Measurements from ENCODE around the gene ABCD4.
"Not testable (repeated sequence)": the region's sequence is repeated elsewhere in the genome, so short reads cannot be mapped to it uniquely, and the experiment has no call there.

Gene ABCD4

DNA sequence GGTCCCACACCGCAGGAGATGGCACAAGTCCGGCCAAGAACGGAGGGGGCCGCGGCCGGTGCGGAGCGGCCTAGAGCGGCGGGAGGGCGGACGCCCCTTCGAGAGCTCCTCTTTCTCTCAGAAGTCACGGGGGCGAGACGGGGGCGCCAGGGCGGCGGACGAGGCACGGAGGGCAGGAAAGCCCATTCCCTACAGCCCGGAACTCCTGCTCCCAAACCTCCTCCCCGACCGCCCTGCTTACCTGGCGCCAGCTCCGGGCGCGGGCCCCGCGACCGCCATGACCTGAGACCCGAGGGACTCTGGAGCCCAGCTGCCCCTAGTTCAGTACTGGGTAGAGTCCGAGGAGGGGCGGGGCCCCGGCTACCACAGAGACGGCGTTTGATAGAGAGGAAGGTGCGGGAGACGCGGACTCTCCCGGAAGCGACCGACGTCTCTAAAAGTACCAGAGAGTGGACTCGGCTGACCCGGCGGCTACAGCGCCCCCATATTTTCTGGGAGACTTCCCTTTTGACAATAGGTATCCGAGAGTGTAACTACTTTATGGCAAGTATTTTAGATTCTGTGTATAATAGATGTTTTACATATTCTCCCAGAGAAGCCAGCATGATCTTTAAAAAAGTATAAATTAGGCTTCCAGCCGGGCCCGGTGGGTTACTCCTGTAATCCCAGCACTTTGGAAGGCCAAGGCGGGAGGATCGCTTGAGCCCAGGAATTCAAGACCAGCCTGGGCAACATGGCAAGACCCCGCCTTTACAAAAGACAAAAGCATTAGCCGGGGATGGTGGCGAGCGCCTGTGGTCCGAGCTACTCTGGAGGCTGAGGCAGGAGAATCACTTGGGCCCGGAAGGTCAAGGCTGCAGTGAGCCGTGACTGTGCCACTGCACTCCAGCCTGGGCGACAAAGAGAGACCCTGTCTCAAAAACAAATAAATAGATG lies at the start of gene ABCD4:
Gene ABCD4, minus strand, starts transcription at position 301 of the 936 bp plus-strand sequence. Its CDS starts 22 bp downstream, at position 279.
- peak; percentile 57 to 97 (median 91) for DNase-seq

DNA sequence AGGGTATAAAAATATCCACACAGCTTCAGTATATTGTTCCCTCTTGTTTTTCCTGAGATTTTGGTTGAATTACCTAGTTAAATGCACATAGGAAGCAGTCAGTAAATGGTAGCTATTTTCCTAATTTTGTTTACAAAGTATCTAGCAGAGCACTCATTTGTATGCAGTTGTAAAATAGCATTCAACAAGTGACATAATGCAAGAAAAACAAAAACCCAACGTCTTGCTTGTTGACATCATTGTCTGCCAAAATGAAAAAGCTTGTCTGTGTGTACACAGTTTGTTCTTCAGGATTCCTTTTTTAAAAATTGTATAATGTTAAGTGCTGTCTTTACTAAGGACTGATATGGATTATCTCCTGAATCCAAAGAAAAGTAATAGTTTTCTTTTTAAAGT lies 48.2 kb upstream of the ABCD4 start:
- DNase-seq: no peak

DNA sequence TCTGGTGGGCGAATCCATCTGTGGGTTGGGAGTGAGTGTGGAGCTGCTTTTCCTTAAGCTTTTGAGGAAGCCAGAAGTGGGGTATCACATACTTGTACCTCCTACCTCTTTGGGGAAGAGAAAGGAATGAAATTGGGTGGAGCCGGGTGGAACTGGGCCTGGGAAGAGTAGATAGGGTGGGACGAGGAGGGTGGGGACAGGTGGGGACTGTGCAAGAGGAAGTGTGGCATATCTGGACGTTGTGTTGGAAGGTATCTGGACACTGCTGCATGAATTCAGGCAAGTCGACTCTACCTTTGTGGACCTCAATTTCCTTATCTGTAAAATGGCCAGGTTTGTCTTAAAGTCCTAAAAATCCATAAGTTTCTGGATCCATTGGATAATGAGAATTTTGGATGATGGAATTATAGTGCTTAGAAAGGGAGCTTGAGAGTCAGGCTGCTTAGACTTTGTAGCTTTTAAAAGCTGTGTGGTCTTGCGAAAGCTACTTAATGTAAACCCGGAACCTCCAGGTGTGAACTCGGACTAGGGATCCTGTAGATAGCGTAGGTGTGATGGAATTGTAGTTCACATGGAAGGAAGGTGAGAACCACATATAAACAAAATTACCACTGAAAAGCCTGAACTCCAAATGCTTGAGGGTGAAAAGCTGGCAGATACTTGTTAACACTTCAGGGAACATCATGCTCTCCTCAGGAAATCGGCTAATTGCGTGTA lies 47.6 kb upstream of the ABCD4 start:
- no peak for DNase-seq

DNA sequence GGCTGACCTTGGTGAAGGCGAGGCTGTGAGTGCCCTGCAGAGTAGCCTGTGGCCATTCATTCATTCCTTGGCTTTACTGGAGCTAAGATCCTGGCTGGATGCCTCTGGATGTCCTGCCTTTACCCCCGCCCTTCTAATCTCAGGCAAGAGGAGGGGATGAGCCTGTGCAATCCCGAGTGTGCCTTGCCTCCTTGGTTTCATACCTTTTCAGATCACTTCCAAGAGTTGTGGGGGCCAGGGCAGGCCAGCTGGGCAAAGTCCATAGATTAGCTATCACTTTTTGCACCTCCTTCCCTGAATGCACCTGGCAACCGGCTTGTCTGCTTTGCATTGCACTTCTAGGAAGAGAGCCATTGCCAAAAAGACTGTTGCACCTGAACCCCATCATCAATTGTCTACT lies 47.0 kb upstream of the ABCD4 start:
- DNase-seq: no peak

DNA sequence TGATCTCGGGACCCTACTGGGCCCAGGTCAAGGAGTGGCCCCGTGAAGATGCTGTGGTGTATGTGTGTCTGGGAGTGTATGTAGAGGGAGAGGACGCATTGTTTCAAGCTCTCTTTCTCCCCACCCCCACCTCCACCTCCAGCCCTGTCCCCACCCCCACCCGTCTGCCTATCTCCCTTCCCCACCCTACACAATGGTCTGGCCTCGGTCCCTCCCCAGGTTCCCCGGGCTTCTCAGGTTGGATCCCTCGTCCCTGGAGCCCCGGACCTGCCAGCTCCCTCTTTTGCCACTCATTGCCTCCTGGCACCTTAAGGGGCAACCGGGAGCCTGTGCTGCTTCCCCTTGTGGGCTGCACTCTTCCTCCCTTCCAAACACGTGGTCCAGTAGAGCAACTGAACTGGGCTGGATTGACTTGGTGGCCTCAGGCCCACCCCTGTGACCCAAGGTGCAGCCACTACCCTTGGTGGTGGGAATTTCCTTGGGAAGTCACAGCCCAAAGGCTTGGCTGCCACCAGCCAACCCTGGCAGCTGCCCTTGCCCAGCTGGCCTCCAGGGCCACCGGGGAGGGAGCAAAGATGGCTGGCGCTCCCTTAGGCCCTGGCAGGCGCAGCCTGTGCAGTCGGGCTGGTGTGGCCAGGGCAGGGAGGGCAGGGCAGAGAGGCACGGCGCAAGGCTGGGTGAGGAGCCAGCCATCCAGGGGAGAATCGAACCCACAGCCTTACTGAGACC lies 46.2 kb upstream of the ABCD4 start:
- no peak for DNase-seq

DNA sequence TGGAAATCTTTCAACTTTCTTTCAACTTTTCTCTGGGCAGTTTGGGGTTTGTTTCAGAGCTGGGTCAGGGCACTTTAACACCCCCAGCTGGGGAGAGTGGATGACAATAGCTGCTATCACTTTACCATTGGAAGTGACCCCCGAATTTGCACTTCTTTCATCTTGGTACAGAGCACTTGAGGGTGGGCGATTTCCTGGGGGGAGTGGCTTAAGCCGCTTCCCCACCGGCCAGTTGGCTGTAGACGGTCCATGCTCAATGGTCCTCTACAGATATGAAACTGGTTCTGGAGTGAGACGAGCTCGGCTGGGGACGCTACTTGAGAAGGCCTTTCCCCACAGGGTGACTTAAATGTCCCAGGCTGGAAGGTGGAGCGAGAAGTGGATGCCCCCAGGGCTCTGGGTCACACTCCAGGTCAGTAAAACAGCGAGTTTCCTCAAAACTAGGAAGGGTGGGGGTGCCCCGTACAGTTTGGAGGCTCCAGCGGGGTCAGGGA lies 45.6 kb upstream of the ABCD4 start, which contains the start of gene VRTN:
Gene VRTN, plus strand, starts transcription at position 231 of the 494 bp plus-strand sequence. CDS start 8,313 bp downstream, outside the sequence.
- no peak for DNase-seq

DNA sequence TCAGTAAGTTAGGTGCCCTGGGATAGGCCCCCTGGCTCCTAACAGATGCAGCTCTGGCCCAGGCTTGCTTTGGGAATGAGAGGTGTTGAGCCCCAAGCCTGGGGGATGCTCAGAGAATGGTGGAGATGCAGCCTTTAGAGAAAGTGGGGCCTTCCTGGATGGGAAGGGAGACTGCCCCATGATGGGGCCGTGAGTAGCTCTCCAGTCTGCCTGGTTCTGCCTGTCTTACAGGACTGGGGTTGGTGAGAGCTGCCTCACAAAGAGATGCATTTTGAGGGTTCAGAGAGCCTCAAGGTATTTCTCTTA lies 45.0 kb upstream of the ABCD4 start:
- no peak for DNase-seq

DNA sequence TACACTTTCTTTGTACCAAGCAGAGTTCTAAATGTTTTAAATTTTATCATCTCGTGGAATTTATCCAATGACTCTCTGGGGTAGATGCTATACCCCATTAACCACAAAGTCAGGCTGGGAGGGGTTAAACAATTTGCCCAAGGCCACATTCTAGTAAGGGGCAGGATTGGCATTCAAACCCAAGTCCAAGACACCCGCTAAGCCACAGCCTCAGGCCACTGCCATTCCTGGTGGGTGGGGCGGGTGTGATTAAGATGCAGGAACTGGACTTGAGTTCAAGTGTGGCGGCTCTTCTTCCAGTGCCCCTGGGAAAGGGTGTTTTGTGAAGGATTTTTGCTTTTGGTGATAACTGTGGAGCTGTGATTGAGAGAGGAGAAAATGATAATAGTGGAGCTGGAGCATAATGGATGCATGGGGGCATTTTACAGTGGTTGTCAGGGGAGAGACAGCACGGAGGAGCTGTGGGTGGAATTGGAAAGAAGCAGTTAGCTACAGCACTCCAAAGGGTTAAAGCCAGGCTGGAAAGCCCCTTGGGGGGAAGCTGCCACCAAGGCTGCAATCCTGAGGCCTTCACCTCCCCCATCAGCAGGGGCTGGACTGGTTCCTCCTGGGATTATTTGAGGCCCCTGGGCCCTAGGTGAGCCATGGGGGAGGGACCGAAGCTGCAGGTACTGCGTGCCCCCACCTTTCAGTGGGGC lies 44.5 kb upstream of the ABCD4 start:
- no peak for DNase-seq

DNA sequence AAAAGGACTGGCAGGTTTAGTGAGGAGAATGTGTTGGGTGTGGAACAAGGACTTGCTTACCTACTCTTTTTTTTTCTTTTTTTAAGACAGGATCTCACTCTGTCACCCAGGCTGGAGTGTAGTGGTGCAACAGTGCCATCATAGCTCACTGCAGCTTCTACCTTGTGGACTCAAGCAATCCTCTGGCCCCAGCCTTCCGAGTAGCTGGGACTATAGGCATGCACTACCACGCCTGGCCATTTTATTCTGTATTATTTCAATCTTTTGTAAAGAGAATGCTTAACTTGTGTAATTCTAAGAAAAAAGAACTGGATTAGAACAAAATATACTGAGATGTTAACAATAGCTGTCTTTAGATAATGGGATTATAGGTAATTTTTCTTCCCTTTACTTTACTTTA lies 43.6 kb upstream of the ABCD4 start:
- DNase-seq: no peak

DNA sequence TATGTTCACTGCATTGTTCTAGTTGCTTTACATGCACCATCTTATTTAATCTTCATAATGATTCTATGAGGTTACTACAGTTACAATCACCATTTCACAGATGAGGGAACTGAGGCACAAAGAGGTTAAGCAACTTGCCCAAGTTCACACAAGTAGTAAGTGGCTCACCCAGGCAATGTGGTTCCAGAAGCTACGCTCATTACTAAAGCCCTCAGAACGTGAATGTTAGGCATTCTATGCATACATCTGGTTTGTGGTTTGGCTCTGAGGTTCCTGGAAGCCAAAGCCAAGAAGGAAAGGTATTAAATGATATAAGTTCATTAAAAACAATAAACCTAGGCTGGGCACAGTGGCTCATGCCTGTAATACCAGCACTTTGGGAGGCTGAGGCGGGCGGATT lies 31.2 kb upstream of the ABCD4 start:
- DNase-seq: no peak

DNA sequence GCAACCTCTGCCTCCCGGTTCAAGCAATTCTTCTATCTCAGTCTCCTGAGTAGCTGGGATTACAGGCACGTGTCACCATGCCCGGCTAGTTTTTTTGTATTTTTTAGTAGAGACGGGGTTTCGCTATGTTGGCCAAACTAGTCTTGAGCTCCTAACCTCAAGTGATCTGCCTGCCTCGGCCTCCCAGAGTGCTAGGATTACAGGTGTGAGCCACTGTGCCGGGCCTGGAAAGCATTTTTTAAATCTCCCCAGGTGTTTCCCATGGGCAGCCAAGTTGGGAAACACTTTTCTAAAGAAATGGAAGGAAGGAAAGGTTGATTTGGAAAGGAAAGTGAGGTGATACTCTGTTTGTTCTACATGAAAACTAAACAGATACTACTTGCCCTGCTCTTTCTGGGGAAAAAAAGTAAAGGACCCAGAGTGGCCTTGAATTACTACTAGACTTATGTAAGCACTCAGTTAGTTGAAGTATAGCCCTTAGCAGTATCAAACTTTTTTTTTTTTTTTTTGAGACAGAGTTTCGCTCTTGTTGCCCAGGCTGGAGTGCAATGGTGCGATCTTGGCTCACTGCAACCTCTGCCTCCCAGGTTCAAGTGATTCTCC lies 27.3 kb upstream of the ABCD4 start:
- not testable (repeated sequence) for DNase-seq

DNA sequence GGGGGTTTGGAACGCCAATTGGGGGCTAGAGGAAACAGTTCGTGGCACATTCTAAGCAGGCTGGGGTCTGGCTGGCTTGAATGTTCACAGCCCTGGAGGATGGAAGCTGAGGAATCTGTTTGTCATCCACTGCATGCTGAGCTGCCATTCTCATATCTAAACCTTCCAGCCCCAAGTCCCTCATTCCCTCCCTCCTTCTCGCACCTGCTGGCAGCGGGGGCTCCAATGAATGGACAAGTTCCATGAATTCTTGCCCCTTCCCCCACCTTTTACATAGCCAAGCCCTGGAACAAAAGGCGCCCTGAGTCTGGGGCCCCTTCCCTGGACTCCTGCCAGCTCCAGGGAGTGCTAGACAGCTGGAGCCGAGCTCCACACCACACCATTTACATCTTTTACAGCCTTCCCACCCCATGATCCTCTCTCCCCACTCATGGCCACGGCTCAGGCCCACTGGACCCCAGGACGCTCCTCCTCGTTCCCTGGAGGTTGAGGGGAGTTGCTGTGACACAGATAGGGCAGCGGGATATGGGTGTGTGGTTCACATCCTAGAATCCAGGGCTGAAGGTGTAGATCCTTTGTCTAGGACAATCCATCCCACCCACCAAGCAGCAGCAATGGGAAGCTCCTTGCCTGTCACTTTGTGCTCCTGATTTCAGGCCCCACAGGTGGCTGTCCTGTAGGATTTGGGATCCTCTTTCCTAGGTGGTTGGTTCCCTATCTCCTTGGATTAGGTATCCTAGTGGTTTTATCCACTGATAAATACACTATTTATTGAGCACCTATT lies 23.8 kb upstream of the ABCD4 start:
- DNase-seq: no peak

DNA sequence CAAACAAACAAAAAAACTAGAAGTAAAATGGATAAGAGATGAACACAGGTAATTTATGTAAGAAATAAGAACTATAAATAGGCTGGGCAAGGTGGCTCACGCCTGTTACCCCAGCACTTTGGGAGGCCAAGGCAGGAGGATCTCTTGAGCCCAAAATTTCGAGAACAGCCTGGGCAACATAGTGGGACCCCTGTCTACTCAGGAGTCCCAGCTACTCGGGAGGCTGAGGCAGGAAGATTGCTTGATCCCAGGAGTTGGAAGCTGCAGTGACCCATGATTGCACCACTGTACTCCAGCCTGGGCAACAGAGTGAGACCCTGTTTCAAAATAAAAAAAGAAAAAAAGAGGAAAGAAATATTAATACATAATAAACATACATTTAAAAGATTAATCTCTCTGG lies 22.7 kb upstream of the ABCD4 start:
- no peak for DNase-seq

DNA sequence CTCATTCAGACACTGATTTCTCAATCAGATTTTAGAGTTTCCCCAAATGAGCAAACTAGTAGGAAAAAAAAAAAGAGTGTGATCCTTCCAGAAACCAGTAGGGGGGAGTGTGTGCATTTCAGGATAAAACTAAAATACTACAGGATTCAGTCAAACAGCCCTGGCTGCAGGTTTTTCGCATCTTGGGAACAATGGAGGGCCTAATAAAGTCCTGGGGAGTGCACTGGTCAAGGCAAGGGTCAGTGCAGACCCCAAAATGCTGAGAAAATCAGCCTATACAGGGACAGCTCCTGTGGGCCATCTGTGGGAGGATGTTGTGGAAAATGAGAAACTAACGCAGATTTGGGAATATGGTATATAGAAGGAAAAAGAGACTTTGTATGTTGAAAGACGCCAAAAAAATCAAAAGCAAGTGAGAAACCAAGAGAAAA lies 22.2 kb upstream of the ABCD4 start:
- DNase-seq: no peak

DNA sequence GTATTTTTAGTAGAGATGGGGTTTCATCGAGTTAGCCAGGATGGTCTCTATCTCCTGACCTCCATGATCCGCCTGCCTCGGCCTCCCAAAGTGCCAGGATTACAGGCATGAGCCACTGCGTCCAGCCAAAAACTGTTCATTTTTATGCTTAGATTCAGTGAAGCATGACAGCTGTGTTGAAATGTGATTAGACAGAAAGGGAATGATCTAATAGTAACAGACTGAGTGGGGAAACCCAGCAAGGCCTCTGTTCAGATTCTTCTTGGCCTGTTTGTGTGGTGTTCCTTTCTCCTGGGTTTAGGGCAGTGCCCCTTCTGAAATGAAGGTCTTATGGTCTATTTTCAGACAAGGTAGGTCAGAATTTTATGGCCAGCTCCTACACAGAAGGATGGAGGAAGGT lies 11.8 kb upstream of the ABCD4 start:
- no peak for DNase-seq

DNA sequence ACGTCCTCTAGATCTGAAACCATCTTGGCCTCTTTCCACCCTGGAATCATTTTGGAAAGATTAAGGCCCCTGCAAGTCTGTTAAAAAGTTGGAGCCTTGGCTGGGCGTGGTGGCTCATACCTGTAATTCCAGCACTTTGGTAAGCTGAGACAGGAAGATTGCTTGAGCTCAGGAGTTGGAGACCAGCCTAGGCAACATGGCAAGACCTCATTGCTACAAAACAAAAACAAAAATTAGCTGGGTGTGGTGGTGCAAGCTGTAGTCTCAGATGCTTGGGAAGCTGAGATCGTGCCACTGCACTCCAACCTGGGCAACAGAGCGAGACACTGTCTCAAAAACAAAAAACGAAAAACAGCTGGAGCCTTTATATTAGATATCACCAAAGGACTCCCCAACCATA lies 10.9 kb upstream of the ABCD4 start:
- DNase-seq: no peak

DNA sequence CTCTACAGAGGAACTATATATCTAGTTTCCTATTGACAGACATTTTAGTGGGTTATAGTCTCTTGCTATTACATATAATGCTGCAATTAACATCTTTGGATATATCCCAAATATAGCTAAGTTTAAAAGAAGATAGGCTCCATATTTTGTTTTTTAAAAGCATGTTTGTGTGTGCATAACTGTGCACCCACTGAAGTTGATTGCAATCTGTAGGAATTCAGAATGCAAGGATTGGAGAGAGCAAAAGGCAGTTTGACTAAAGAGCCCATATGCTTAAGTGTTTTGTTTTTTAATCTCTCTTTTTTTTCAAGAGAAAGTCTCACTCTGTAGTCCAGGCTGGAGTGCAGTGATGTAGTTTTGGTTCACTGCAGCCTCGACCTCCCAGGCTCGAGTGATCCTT lies 9.4 kb upstream of the ABCD4 start:
- DNase-seq: no peak

DNA sequence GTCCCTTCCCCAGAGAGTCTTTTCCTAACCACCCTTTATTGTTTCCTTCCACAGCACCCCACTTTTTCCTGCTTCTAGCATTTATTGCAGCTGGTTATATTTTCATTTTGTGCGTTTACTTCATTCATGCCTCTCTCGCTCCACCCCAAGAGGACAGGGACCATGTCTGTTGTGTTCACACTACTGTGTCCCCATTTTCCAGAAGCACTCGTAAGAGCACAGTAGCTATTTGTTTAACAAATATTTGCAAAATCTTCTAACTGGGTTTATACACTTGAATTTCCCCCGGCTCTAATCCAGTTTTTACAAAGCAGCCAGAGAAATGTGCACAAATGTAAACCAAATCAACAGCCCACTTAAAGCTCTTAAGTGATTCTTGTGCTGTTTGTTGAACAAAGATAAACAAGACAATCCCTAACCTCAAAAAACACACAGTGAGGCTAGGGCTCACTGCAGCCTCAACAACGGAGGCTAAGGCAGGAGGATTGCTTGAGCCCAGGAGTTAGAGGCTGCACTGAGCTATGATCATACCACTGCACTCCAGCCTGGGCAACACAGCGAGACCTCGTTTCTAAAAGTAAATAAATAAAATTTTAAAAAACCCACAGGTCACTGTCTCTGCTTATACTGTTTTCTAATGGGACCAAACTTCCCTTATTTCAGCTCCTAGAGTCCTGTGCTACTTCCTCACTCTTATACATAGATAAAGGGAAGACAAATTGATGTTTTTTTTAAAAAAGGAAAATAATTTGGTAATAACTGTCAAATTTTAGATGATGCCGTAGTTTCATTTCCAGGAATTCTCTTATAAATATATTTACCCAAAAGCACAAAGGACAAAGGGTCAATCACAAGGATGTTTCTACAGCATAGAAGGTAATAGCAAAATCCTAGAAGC lies 6.6 kb upstream of the ABCD4 start:
- no peak for DNase-seq

DNA sequence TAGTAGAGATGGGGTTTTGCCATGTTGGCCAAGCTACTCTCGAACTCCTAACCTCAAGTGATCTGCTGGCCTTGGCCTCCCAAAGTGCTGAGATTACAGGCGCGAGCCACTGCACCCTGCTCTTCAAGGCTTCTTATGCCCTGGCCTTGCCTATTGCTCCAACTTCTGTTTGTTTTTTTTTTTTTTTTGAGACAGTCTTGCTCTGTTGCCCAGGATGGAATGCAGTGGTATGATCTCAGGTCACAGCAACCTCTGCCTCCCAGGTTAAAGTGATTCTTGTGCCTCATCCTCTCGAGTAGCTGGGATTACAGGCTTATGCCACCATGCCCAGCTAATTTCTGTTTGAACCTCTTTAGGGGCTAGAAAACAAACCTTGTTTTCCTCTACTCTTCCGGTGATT lies 6.0 kb upstream of the ABCD4 start:
- no peak for DNase-seq
